Activated gamma-delta T cell treated with Interleukin-2 at 50 U/mL for 16 hours (primary cell): ENCODE results near the gene BRAT1.
"Not testable (repeated sequence)": the region's sequence is repeated elsewhere in the genome, so short reads cannot be mapped to it uniquely, and the experiment has no call there.

Experiments
- DNase-seq: peaks from one replicate; pipeline ENCODE4 v3.0.0-alpha.2; 2020

BRAT1 gene

GRCh38 chr7:2583798-2584580 is 28.7 kb upstream of the BRAT1 start:
- DNase-seq, result no peak

- no peak for DNase-seq
Measured at GRCh38 chr7:2582006-2582735, 26.8 kb upstream of the BRAT1 start.

GRCh38 chr7:2580636-2581035 is 25.3 kb upstream of the BRAT1 start:
- no peak for DNase-seq

DNA sequence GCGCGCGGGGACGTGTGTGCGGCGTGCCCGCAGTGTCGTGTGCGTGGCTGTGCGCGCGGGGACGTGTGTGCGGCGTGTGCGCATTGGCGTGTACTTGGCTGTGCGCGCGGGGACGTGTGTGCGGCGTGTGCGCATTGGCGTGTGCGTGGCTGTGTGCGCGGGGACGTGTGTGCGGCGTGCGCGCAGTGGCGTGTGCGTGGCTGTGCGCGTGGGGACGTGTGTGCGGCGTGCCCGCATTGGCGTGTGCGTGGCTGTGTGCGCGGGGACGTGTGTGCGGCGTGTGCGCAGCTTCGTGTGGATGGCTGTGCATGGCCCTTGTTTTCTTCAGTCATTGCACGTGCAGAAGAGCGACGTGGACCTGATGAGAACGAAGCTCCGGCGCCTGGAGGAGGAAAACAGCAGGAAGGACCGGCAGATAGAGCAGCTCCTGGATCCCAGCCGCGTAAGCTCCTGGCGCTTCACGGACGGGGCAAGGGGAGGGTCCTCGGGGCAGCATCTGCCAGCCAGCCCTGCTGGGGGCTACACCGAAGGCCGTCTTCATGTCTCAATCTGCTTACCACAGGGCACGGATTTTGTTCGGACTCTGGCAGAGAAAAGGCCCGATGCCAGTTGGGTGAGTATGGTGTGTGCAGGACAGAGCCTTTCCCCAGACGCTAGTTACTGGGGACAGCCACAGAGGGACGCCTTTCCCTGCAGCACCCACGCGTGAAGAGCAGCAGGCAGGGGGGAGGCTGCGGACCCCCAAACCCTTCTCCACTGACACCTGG is 22.8 kb upstream of the BRAT1 start:
- DNase-seq, result no peak

DNA sequence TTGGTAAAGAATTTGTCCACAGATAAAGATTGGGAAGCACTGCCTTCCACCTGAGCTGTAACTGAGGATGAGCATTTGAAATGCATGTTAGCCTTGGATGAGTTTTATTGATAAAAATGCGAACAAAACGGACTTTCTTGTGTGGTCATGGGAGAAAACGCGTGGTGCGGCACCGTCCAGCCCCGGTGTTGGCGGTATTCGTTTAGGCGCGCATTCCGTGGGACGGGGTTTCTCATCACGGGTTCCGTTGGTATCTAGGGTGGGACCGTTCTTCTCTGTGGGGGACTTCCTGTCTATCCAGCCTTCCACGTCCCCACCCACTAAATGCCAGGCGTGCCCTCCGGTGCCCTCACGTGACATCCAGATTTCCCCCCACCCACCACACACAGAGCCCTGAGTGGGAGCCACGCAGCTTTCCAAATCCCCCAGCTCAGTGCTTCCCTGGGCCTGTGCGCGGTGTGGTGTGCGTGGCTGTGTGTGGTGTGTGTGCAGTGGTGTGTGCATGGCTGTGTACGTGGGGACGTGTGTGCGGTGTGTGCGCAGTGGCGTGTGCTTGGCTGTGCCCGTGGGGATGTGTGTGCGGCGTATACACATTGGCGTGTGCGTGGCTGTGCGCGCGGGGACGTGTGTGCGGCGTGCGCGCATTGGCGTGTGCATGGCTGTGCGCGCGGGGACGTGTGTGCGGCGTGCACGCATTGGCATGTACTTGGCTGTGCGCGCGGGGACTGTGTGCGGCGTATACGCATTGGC is 21.6 kb upstream of the BRAT1 start:
- DNase-seq, result no peak

DNA sequence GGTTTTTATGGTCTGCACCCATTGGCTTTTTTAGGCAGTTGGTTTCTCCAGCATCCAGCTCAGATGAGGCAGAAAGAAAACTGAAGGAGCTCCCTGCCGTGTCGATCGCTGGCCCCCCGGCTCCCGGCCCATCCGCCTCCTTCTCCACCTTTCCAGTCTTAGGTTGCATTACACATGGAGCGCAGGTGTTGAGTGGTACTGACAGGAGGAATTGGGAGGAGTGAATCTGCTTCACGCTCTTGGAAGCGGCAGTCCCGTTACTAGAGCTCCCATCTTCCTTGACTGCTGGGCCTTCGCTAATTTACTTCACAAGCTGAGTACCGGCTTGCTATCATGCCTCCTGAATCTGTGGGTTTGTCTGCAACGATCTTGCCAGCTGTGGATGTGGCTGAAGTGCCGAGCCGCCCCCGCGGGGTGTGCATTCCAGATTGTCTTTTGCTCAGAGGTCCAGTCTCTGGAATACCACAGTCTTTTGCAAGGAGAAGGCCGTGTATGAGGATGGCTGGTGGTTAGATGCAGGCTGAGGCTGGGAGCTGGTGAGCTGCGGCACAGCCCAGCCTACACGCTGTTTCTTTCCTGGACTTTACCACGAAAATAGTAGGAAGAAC is 20.5 kb upstream of the BRAT1 start:
- DNase-seq, result no peak

GRCh38 chr7:2575046-2575732 is 19.9 kb upstream of the BRAT1 start:
- DNase-seq, result no peak

GRCh38 chr7:2573761-2574160 is 18.4 kb upstream of the BRAT1 start:
- no peak for DNase-seq

DNA sequence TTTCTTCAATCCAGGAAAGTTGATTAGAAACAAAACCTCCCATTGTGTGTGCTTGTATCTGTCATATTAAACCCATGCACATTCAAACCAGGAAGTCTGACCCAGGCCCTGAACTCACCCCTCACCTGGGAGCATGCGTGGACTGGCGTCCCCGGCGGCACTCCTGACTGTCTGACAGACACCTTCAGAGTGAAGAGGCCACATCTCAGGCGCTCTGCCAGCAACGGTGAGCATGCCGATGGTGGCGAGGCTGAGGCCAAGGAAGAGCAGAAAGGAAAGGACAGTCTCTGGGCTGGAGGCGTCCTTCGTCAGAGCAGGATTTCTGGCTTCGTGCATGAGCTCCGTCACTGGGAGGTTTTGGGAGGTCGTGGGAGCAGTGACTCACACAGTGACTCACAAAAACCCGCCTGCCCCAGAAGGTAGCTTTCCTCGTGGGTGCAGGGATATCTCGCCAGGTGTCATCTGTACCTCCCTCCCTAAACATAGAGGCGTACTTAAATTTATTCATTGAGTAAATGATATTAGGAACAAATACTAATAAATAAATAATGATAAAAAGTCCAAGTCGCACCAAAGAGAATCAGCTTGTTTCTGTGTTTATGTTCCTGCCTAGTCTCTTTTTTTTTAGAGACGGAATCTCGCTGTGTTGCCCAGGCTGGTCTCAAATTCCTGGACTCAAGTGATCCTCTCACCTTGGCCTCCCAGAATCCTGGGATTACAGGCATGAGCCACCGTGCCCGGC is 16.9 kb upstream of the BRAT1 start:
- no peak for DNase-seq

DNA sequence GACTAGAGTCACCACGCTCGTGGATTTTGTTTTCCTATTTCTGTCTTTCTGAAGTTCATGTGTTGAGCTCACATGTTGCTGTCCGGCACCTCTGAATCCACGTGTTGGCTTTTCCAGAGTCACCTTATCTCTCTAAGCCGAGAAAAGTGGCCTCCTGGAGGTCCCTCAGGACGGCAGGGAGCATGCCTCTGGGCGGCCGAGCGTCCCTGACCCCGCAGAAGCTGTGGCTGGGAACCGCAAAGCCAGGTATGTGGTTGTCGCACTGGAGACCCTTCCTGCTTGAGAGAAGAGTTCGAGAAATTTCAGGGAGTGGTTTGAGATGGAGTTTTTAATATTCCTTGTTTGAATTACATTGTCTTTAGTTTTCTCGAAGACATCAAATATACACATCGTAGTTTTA is 16.1 kb upstream of the BRAT1 start:
- DNase-seq, result no peak

GRCh38 chr7:2570021-2570420 is 14.7 kb upstream of the BRAT1 start:
- no peak for DNase-seq

DNA sequence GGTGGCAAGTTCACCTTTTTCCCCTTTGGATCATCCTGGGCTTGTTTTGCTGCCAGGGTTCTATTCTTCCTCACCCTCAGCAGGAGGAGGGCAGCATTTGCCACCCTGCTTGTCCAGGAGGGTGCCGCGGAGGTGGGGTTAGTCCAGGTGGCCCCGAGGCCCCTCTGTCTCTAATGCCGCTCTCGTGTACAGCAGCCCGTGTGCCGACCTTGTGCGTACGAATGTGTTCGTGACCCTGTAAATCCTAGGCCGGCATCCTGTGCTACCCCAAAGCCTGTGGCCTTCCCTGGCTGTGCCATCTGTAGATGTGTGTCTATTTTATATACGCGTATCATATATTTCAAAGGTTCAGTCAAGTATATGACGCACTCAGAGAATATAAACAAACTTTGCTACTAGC is 14.1 kb upstream of the BRAT1 start:
- DNase-seq, result no peak

DNA sequence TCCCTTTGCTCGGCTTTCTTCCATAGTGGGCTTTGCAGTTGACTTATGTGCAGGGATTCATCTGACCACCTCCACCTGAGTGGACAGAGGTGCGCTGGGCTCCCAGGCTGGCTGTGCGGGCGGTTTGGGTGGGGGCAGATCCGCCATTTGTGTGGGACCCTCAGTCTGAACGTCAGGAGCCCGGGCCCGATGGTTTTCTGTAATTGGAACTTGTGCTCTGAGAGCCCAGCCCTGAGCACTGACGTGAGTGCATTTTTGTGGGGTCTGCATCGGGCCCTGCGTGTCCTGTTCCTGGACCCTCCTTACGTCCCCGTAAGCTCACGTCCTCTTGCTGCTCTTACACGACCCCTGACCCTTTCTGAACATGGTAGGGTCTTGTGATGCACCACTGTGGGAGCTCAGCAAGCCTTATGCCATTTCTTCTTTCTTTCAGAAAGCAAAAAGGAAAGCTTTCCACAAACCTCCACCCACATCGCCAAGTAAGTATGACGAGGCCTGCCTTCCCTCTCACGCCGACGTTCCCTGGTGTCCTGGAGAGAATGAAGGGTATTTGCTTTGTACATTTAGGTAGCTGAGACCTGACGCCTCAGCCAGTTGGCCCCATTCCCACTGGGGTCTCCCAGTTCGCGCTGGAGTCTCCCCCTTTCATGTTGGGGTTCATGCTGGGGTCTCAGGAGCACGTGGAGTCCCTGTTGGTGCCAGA is 13.3 kb upstream of the BRAT1 start:
- DNase-seq, result no peak

GRCh38 chr7:2567679-2568278 is 12.5 kb upstream of the BRAT1 start:
- no peak for DNase-seq

DNA sequence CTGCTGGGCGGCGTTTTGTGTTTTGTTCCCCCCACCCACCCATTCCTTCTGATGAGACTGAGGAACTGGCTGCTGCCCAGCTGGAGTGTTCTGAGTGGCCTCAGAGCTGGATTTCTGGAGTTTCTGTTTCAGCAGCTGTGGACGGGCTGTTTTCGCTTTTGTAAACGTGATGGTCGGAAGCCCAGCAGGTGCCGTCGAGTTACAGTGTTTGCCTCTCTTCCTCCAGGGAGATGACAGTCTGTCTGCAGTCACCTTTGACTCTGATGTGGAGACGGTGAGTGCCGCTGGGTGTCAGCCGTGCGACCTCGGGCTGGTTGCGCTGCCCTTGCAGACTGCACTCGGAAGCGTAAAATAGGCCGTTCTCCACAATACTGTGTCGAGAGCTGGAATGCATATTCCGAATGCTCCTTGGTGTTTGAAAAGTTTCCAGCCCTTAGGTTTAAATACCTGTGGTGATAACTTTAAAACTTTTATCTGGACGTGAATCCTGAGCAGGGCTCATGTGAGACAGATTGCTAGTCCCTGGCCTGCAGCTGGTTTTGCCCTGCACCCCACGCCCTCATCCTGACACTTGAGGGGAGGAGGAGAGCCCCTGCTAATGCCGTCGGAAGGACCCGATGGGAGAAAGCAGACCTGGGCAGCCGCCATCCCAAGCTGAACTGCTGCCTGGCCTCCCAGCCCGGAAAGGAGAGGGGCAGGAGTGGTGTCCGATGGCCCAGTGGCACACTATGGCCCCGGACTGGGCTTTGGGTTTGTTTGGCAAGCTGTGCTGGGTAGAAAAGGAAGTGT is 11.8 kb upstream of the BRAT1 start:
- no peak for DNase-seq

DNA sequence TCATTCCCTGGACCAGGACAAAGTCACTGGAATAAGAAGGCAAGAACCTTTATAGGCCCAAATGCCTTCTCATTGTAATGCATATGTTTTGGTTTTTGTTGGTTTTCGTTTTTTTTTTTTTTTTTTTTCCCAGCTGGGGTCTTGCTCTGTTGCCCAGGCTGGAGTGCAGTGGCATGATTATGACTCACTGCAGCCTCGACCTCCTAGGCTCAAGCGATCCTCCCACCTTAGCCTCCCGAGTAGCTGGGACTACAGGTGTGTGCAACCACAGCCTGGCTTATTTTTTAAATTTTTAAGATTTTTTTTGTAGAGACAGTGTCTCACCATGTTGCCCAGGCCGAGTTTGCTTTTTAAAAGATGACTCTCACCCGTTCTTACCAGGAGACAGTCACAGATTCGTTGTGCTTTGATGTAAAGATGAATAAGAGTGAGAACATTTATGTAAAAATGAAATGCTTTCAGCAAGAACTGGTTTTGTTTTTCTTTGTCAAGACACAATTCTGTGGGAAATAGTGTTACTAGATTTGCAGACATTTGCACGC is 11.1 kb upstream of the BRAT1 start:
- DNase-seq, result no peak

DNA sequence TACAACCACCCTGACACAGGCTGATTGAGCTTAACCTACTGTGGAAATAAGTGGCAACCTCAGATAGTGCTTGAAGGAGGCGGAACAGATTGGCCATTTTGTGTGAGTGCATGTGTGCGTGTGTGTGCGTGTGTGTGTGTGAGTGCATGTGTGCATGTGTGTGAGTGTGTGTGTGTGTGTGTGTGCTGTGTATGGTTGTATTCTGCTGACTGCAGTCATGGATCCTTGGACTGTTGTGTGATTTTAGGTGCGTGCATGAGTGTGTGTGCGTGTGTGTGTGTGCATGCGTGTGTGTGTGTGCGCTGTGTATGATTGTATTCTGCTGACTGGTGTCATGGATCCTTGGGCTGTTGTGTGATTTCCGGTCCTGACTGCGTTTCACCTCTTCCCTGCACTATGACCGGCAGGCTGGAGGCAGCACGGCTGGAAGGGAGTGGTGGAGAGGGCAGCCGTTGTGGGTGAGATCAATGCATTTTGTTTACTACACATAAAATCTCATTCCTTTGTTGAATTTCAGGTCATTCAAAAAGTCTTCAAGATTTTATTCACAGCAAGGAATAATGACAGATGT is 9.7 kb upstream of the BRAT1 start:
- DNase-seq, result no peak

GRCh38 chr7:2563955-2564354 is 8.6 kb upstream of the BRAT1 start:
- DNase-seq, result not testable (repeated sequence)
